GM12892 (cell line): ENCODE measurements around the gene GMNN.

Experiments used
- POLR2A ChIP-seq: IDR thresholded peaks from 2 replicates; pipeline ENCODE4 v1.6.1; 2011; ENCODE audit warnings: low read depth, low read length, control low read depth
- POLR2AphosphoS5 ChIP-seq: IDR thresholded peaks from 2 replicates; pipeline ENCODE4 v1.6.1; 2011; ENCODE audit warnings: low read depth, low read length, control low read depth

- no peak for TF ChIP-seq POLR2AphosphoS5
- TF ChIP-seq POLR2A, result no peak
These were observed 25.4 kb upstream of the GMNN start for GRCh38 chr6:24749297-24749696.
